Activated CD4-positive, alpha-beta memory T cell treated with anti-CD3 and anti-CD28 coated beads for 36 hours (primary cell): ENCODE data around the gene SCLY. TPM values are rescaled to one million over a fixed set of nuclear protein-coding genes. Genes with fewer than 3 reads are reported as not detected.

Experiments
- CTCF ChIA-PET: fragments of 350-600 bp; sonication (Branson Sonifier 250); formaldehyde crosslinking; loops from one replicate; lab custom pipeline; 2021; ENCODE audit warnings: antibody characterized with exemption, inconsistent platforms; lab: Charles Lee
- POLR2A ChIA-PET: fragments of 350-600 bp; sonication (Branson Sonifier 250); formaldehyde crosslinking; loops from one replicate; lab custom pipeline; 2021; ENCODE audit warnings: antibody characterized with exemption; lab: Charles Lee
- DNase-seq: peaks from one replicate; pipeline ENCODE4 v3.0.0-alpha.2; 2020
- H3K27ac Mint-ChIP-seq: one replicate; pipeline ENCODE4 v1.8.0; 2021; ENCODE audit warnings: mixed read lengths
- H3K27me3 Mint-ChIP-seq: one replicate; pipeline ENCODE4 v1.8.0; 2021; ENCODE audit warnings: mixed read lengths
- H3K36me3 Mint-ChIP-seq: one replicate; pipeline ENCODE4 v1.8.0; 2021; ENCODE audit warnings: mixed read lengths
- H3K4me1 Mint-ChIP-seq: one replicate; pipeline ENCODE4 v1.8.0; 2021; ENCODE audit warnings: low read depth, mixed read lengths
- H3K4me3 Mint-ChIP-seq: one replicate; pipeline ENCODE4 v1.8.0; 2021; ENCODE audit warnings: mild to moderate bottlenecking, mixed read lengths
- H3K9me3 Mint-ChIP-seq: one replicate; pipeline ENCODE4 v1.8.0; 2021; ENCODE audit warnings: mixed read lengths
- intact Hi-C: fragments of 100-400 bp; cut with micrococcal nuclease; formaldehyde crosslinking; loops from one replicate; pipeline ENCODE4 v1.15.1; 2023
- total RNA-seq, 2 experiments: library from RNA; stranded (reverse); gene quantifications; one replicate each; pipeline ENCODE4 v1.2.3, GENCODE V29; 2021

The SCLY gene
- total RNA-seq, 2 experiments from 2014 or later: 47.9 to 51.8 TPM

DNA sequence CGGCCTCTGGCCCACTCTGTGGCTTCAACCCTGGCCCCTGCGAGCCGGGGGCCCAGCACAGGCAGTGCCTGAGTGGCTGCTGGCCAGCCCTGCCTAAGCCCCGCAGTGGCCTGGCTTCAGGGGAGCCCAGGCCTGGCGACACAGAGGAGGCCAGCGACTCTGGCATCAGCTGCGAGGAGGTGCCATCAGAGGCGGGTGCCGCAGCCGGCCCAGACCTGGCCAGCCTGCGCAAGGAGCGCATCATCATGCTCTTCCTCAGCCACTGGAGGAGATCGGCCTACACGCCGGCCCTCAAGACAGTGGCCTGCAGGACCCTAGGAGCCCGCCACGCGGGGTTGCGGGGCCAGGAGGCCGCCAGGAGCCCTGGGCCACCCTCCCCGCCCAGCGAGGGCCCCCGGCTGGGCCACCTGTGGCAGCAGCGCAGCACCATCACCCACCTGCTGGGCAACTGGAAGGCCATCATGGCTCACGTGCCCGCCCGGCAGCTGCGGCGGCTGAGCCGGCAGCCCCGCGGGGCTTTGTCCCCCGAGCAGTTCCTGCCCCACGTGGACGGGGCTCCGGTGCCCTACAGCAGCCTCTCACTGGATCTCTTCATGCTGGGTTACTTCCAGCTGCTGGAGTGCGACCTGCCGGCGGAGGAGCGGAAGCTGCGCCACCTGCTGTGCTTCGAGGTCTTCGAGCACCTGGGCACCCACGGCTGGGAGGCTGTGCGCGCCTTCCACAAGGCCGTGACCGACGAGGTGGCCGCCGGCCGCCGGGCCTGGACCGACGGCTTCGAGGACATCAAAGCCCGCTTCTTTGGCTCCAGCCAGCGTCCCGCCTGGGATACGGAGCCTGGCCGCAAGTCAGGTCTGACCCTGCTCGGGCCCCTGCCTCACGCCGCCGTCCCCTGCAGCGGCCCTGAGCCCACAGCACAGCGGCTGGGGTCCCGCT is 70.2 kb downstream of the SCLY start:
- Mint-ChIP-seq H3K4me3 (no peak overlapping the region), H3K27me3 (no peaks in the 10 kb centered on the region), H3K9me3 (no peaks in the 10 kb centered on the region), H3K27ac (no peak overlapping the region), H3K4me1 (no peaks in the 10 kb centered on the region), H3K36me3 (no peaks in the 10 kb centered on the region)
- intact Hi-C loops: no loop called here
- DNase-seq: no peak
- CTCF ChIA-PET: no interaction called here
- POLR2A ChIA-PET: no interaction called here

DNA sequence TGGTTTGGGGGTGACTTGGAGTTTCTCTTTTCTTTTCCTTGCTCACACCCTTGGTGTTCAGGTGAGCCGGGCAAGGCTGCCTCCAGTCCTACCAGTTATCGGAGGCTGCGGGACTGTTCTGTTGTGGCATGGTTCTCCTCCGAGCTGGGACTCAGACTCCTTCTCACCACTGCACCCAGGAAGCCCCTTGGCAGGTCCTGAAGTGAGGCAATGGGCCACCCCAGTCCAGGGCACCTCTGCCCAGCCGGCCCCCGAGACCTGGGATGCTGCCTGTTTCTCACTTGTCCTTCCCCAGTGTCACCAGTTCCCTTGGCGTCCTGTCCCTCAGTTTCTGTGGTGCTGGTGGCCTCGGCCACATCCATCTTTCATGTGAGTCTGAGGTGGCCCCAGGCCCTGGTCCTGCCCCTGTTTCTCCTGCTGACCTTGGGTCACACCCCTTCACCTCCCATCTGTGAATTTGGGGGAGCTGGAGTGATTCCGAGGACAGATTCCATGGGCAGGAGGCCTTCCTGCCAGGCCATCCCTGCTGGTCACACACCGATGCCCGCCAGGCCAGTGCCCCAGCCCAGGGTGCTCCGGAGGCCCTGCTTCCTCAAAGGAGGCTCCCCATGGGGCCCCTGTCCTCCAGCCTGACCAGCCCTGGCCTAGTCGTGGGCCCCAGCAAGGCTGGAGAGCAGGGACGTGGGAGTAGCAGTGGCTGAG is 71.1 kb downstream of the SCLY start:
- intact Hi-C loops: no loop called here
- no peak overlapping the region for H3K27ac Mint-ChIP-seq
- ChIA-PET POLR2A (no interaction called here), CTCF (no interaction called here)
- no peaks in the 10 kb centered on the region for H3K9me3 Mint-ChIP-seq
- no peak overlapping the region for H3K4me3 Mint-ChIP-seq
- no peaks in the 10 kb centered on the region for H3K36me3 Mint-ChIP-seq
- H3K4me1 Mint-ChIP-seq: no peaks in the 10 kb centered on the region
- H3K27me3 Mint-ChIP-seq: no peaks in the 10 kb centered on the region
- no peak for DNase-seq

DNA sequence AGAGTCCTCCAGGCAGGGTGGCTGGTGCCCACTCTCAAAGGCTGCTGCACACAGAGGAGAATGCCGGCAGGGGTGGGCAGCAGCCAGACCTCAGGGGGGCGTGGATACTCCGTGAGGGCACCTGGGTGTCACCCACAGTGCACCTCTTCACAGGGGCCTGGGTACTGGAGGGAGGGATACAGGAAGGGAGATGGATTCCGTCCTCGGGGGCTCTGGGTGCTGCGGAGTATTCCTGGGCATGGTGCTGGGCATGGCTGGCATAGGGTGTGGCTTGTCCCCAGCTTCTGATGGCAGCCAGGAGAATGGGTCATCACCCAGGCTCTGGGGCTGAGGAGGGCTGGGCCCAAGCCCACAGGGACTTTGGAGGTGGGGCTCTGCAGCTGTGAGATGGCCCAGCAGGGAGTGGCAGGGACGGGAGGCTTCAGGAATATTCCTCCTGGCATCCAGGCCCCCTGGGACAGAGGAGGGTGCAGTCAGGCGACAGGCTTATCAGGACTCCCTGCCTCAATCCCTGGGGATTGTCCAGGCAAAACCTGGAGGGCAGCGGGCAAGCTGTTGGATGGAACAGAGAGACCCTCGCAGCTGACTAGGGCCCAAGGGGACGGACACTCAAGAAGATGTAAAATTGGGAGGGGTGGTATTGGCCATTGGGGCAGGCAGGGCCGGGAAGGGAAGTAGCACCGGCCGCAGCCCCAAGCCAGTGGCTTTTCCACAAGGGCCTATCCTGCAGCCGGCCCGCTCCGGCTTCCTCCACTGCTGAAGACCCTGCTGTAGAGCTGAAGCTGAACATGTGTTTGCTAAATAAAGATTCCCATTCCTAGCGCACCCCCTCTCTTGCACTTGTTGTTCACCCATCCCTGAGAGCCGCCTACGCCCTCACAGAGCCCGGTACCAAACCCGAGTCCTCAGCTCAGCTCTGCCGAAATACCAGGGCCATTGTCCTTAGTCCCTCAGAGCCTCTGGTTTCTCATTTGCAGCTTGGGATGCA is 72.0 kb downstream of the SCLY start:
- Mint-ChIP-seq H3K4me1 (no peaks in the 10 kb centered on the region), H3K4me3 (no peak overlapping the region), H3K36me3 (no peaks in the 10 kb centered on the region), H3K9me3 (no peaks in the 10 kb centered on the region), H3K27ac (no peak overlapping the region), H3K27me3 (no peaks in the 10 kb centered on the region)
- no peak for DNase-seq
- intact Hi-C loops: no loop called here
- ChIA-PET CTCF (no interaction called here), POLR2A (no interaction called here)

DNA sequence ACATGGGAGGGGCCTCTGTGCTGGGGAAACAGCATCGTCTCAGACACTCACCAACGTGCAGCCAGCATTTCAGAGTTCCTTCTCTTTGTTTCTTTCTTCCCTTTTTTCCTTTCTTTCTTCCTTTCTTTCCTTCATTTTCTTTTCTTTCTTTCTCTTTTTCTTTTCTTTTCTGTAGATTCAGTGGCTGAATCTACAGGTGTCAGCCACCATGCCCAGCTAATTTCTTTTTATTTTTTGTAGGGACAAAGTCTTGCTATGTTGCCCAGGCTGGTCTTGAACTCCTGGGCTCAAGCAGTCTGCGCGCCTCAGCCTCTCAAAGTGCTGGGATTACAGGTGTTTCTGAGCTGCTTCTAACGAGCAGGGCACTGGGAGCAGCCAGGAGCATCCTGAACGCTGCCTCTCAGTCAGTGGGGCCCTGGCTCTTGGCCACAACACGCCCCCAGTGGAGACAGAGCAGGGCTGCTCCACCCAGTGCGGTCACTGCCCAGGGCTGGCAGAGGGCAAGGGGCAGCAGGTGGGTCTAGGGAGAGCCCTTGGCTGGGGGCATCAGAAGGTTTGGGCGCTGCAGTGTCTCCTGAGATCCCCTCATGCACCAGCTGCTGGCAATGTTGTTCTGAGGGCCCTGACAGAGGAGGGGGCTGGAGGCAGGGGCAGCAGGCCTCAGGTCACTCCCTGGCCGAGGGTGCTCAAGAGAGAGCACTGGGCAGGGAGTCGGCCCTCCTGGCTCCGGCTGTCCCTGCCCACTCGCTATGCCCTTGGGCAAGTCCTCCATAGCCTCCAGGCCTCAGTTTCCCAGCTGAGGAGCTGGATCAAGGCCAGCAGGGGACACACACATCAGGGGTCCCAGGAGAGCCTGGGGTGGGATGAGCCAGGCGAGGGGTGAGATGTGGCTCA is 72.9 kb downstream of the SCLY start:
- no peaks in the 10 kb centered on the region for H3K4me1 Mint-ChIP-seq
- CTCF ChIA-PET: no interaction called here

DNA sequence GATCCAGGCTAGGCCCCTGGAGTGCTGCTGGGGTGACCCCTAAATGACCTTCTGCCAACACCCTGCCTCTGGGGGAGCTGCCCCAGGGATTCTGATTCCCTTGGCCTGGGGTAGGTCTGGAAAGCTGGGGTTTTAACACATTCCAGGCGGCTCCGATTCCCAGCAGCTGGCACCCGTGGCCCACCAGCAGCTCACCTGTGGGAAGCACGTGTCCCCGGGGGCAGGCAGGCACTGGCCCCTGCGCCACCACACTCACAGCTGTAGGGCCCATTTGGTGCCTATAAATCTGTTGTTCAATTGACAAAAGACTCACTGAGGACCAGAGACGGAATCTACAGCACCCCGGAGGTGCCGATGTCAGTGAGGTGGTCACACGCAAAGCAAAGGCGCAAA is 73.6 kb downstream of the SCLY start:
- H3K4me1 Mint-ChIP-seq: no peaks in the 10 kb centered on the region
- CTCF ChIA-PET: no interaction called here
- no peak for DNase-seq
- no peak overlapping the region for H3K4me3 Mint-ChIP-seq
- H3K27ac Mint-ChIP-seq: no peak overlapping the region
- H3K27me3 Mint-ChIP-seq: no peaks in the 10 kb centered on the region
- POLR2A ChIA-PET: no interaction called here
- intact Hi-C loops: no loop called here
- H3K36me3 Mint-ChIP-seq: no peaks in the 10 kb centered on the region
- H3K9me3 Mint-ChIP-seq: no peaks in the 10 kb centered on the region

More for the DNA sequence above, 72.9 kb downstream of the SCLY start:
- intact Hi-C loops: no loop called here
- Mint-ChIP-seq H3K9me3 (no peaks in the 10 kb centered on the region), H3K36me3 (no peaks in the 10 kb centered on the region), H3K27ac (no peak overlapping the region), H3K27me3 (no peaks in the 10 kb centered on the region), H3K4me3 (no peak overlapping the region)
- DNase-seq: no peak
- POLR2A ChIA-PET: no interaction called here

DNA sequence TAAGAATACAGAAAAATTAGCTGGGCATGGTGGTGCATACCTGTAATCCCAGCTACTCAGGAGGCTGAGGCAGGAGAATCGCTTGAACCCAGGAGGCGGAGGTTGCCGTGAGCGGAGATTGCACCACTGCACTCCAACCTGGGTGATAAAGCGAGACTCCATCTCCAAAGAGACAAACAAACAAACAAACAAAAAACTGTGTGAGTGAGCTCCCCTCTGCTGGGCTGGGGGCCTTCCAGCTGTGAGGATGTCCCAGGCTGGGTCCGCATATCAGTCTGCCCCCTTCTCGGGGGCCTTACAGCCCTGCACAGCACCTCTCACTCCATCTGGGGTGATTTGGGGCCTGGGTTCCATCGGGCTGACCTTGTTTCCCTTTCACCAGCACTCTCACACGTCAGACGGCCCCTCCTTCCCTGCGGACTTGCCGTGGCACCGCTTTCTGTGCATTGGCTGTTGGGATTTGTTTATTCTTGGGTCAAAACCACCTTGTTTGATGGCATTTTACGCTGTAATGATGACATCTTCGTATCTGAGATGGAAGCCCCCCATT is 74.9 kb downstream of the SCLY start:
- Mint-ChIP-seq H3K9me3 (no peaks in the 10 kb centered on the region), H3K4me3 (no peak overlapping the region), H3K36me3 (no peaks in the 10 kb centered on the region), H3K27me3 (no peaks in the 10 kb centered on the region), H3K27ac (no peak overlapping the region), H3K4me1 (no peaks in the 10 kb centered on the region)
- intact Hi-C loops: no loop called here
- ChIA-PET CTCF (no interaction called here), POLR2A (no interaction called here)
- no peak for DNase-seq

DNA sequence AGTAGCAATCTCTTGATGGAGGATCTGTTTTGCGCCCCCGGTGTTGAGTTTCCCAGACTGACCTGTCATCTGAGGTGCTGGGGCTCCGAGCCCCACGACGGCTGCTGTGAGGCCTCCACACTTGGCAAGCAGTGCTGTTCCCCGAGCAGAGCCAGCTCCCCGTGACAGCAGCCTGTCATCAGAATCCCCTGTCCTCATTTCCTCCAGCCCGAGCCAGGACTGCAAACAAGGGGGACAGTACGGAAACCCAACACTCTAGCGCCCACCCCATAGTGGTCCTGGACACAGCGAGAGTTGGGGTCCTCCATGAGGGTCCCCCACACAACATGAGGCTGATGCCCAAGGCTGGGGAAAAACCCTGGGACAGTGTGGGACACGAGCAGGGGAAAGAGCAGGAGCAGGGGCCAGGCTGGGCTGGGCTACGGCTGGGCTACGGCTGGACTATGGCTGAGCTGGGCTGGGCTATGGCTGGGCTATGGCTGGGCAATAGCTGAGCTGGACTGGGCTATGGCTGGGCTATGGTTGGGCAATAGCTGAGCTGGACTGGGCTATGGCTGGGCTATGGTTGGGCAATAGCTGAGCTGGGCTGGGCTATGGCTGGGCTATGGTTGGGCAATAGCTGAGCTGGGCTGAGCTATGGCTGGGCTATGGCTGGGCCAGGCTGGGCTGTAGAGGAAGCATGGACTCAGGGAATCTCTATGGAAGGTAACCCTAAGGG is 76.2 kb downstream of the SCLY start:
- H3K4me3 Mint-ChIP-seq: no peak overlapping the region
- H3K27me3 Mint-ChIP-seq: no peaks in the 10 kb centered on the region
- intact Hi-C loops: no loop called here
- no peak overlapping the region for H3K27ac Mint-ChIP-seq
- POLR2A ChIA-PET: interaction anchor here (0.5 kb wide), 1 partner anchor 533 kb away, joined by 4 read pairs; no protein-coding TSS in a partner anchor
- H3K36me3 Mint-ChIP-seq: no peaks in the 10 kb centered on the region
- H3K9me3 Mint-ChIP-seq: no peaks in the 10 kb centered on the region
- DNase-seq: no peak
- H3K4me1 Mint-ChIP-seq: peaks cover 5% of the 10 kb centered on the region
- CTCF ChIA-PET: no interaction called here

DNA sequence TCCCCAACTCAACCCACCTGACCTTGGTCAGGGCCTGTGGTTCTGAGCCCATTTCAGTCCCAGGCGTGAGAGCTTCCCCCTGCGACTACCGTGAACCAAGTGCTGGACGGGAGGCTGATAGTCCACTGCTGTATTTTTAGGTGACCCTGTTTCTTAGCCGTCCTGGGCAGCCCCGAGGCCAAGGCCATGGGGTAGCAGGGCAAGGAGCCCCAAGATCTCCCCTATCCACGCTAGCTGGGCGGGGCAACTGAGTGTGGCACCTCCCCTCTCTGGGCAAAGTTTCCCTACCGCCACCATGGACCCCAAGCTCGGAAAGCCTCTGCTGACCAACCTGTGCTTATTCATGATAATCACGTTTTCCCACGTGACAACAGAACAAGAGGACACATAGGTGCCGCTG is 77.1 kb downstream of the SCLY start:
- Mint-ChIP-seq H3K27ac (no peak overlapping the region), H3K27me3 (no peaks in the 10 kb centered on the region), H3K4me1 (peaks cover 5% of the 10 kb centered on the region), H3K9me3 (no peaks in the 10 kb centered on the region), H3K36me3 (no peaks in the 10 kb centered on the region), H3K4me3 (no peak overlapping the region)
- no peak for DNase-seq
- ChIA-PET CTCF (no interaction called here), POLR2A (interaction anchor here (0.5 kb wide), 1 partner anchor 534 kb away, joined by 4 read pairs; no protein-coding TSS in a partner anchor)
- intact Hi-C loops: no loop called here

DNA sequence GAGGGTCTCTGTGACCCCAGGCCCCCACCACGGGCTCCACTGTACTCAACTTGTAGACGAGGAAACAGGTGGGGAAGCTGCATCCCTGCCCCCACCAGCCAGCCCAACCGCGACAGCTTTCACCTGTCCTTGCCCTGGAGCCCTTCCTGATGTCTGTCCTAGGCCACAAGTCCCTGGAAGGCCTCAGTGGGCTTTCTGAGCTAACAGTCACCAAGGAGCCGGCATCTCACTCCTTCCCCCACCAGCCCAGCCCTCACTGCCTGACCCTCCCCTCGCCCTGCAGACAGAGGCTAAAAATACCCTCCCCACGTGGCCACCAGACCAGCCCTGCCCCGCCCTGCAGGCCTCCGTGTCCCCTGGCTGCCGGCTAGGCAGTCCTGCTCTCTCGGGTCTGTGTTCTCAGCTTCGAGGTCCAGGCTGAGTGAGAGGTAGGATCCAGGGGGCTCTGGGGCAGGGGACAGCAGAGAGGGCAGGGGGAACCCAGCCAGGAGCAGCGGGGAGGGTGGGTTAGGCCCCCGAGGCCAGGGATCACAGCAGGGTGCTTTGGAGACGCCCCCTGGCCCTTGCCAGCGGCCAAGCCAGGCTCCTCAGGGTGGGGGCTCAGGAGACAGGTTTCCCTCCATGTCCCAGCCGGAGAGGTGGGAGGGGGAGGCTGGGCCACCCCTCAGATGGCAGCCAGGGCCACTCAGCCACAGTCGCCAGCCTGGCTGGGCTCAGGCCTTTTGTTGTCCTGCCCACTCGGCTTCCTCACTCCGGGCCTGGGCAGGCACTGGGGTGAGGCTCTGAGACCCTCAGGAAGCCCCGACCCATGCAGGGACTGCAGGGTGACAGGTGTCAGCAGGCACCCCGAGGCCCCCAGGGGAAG is 77.8 kb downstream of the SCLY start, which contains the start of gene KLHL30:
TSS of gene KLHL30 (plus strand) at position 338 of the 865 bp plus-strand sequence. CDS start 2,087 bp downstream, outside the sequence.
- intact Hi-C loops: no loop called here
- Mint-ChIP-seq H3K27me3 (no peaks in the 10 kb centered on the region), H3K36me3 (no peaks in the 10 kb centered on the region), H3K4me3 (no peak within 1 kb of the TSS), H3K27ac (no peak within 1 kb of the TSS), H3K9me3 (no peaks in the 10 kb centered on the region), H3K4me1 (peaks cover 5% of the 10 kb centered on the region)
- ChIA-PET POLR2A (no interaction called here), CTCF (interaction anchor here (0.6 to 1.4 kb wide), 6 partner anchors 51 to 626 kb away, joined by 3 read pairs; no protein-coding TSS in a partner anchor)
- DNase-seq: no peak
